HepG2 (cell line): ENCODE results near the gene TRPT1. TPM values are rescaled to one million over a fixed set of nuclear protein-coding genes. Genes with fewer than 3 reads are reported as not detected.

Source experiments
- CBX2 ChIP-seq, 2 experiments: fragments of 200-600 bp in 1 of 2; sonication (generic); formaldehyde crosslinking in 1 of 2; IDR thresholded peaks; 2 replicates each; pipeline versions ENCODE4 v1.7.0 to v1.8.1; 2018 to 2022; ENCODE audit warnings: low read depth in 2 of 2, low read length in 1 of 2, mild to moderate bottlenecking in 1 of 2, missing genetic modification reagents in 1 of 2
- FOSL1 ChIP-seq: sonication (generic); formaldehyde crosslinking; IDR thresholded peaks from 2 replicates; pipeline ENCODE4 v1.9.0; 2021; ENCODE audit warnings: missing genetic modification reagents, borderline replicate concordance
- HNRNPLL ChIP-seq: fragments of 200-400 bp; formaldehyde crosslinking; IDR thresholded peaks from 2 replicates; pipeline ENCODE4 v1.6.1; 2017; ENCODE audit warnings: mild to moderate bottlenecking, low read depth, low read length; ENCODE audit not compliant: poor library complexity, severe bottlenecking
- NFIC ChIP-seq: IDR thresholded peaks from 2 replicates; pipeline ENCODE4 v1.6.1; 2012; ENCODE audit warnings: mild to moderate bottlenecking, low read length, inconsistent platforms
- NPAS2 ChIP-seq: sonication (generic); formaldehyde crosslinking; IDR thresholded peaks from 2 replicates; pipeline ENCODE4 v1.8.0; 2022; ENCODE audit warnings: mild to moderate bottlenecking, missing genetic modification reagents, borderline replicate concordance
- PRMT3 ChIP-seq: sonication (generic); formaldehyde crosslinking; IDR thresholded peaks from 2 replicates; pipeline ENCODE4 v1.8.1; 2022; ENCODE audit warnings: low read depth, mild to moderate bottlenecking, moderate library complexity, missing genetic modification reagents, borderline replicate concordance
- SAP130 ChIP-seq: IDR thresholded peaks from 2 replicates; pipeline ENCODE4 v1.6.1; 2016; ENCODE audit warnings: low read depth
- SIX4 ChIP-seq: sonication (generic); formaldehyde crosslinking; IDR thresholded peaks from 2 replicates; pipeline ENCODE4 v1.4.0; 2020; ENCODE audit warnings: missing genetic modification reagents
- SKI ChIP-seq: fragments of 450-650 bp; IDR thresholded peaks from one replicate; pipeline ENCODE4 v1.6.1; 2018; ENCODE audit warnings: mild to moderate bottlenecking; ENCODE audit not compliant: partially characterized antibody
- SMARCC2 ChIP-seq: fragments of 450-650 bp; IDR thresholded peaks from 2 replicates; pipeline ENCODE4 v1.6.1; 2017; ENCODE audit warnings: antibody characterized with exemption, mild to moderate bottlenecking
- ZNF101 ChIP-seq: sonication (generic); formaldehyde crosslinking; IDR thresholded peaks from 2 replicates; pipeline ENCODE4 v1.4.0; 2020; ENCODE audit warnings: mild to moderate bottlenecking, low read depth, missing genetic modification reagents, borderline replicate concordance
- ZNF550 ChIP-seq: sonication (generic); formaldehyde crosslinking; IDR thresholded peaks from 2 replicates; pipeline ENCODE4 v1.4.0; 2020; ENCODE audit warnings: mild to moderate bottlenecking, missing genetic modification reagents, borderline replicate concordance
- ZNF674 ChIP-seq: sonication (generic); formaldehyde crosslinking; IDR thresholded peaks from 2 replicates; pipeline ENCODE4 v1.5.0; 2020; ENCODE audit warnings: low read depth, mild to moderate bottlenecking, missing genetic modification reagents
- polyA plus RNA-seq, 8 experiments: library from polyadenylated mRNA; depleted of rRNA in 3 of 8; stranded (reverse) in 7 of 8; unstranded in 1 of 8; fragments of >200 nt; fragmentation: Illumina TruSeq in 4 of 8; extraction: Trizol in 4 of 8; gene quantifications; 2 replicates each; pipeline versions ENCODE4 v1.2.1 to v1.2.3, GENCODE V29; 2011 to 2016; ENCODE audit warnings: low read depth in 4 of 8, missing spikeins in 1 of 8, mixed read lengths in 1 of 8; ENCODE audit not compliant: insufficient read depth in 1 of 8
- total RNA-seq, 5 experiments: library from RNA; depleted of rRNA; stranded (reverse); fragments of >200 nt; fragmentation: Illumina TruSeq; extraction: Trizol; gene quantifications; 2 replicates each; pipeline ENCODE4 v1.2.3, GENCODE V29; 2016; ENCODE audit warnings: low read depth in 1 of 5
- TF ChIP-seq, protein P1 (sequence below): sonication (generic); formaldehyde crosslinking; IDR thresholded peaks from 2 replicates; pipeline ENCODE4 v1.4.0; 2020; ENCODE audit warnings: low read depth, mild to moderate bottlenecking, missing genetic modification reagents
- TF ChIP-seq, protein P2 (sequence below): sonication (generic); formaldehyde crosslinking; IDR thresholded peaks from 2 replicates; pipeline ENCODE4 v1.4.0; 2020; ENCODE audit warnings: missing genetic modification reagents
- TF ChIP-seq, protein P3 (sequence below): sonication (generic); formaldehyde crosslinking; IDR thresholded peaks from 2 replicates; pipeline ENCODE4 v1.8.0; 2022; ENCODE audit warnings: missing genetic modification reagents, mild to moderate bottlenecking, borderline replicate concordance
- TF ChIP-seq, protein P4 (sequence below): IDR thresholded peaks from 2 replicates; pipeline ENCODE4 v1.6.1; 2016; ENCODE audit warnings: low read depth, borderline replicate concordance
- TF ChIP-seq, protein P5 (sequence below): sonication (generic); formaldehyde crosslinking; conservative IDR thresholded peaks from 2 replicates; pipeline ENCODE4 v1.8.0; 2022; ENCODE audit warnings: low read depth, missing genetic modification reagents
- TF ChIP-seq, protein P6 (sequence below): sonication (generic); formaldehyde crosslinking; IDR thresholded peaks from 2 replicates; pipeline ENCODE4 v1.4.0; 2020; ENCODE audit warnings: mild to moderate bottlenecking, missing genetic modification reagents, borderline replicate concordance

TRPT1 gene
- total and polyA plus RNA-seq, 2 of the 13 experiments (the other 11 are each of a cell fraction or from before 2014, with no cell fraction given): 24.8 to 40.7 TPM

DNA sequence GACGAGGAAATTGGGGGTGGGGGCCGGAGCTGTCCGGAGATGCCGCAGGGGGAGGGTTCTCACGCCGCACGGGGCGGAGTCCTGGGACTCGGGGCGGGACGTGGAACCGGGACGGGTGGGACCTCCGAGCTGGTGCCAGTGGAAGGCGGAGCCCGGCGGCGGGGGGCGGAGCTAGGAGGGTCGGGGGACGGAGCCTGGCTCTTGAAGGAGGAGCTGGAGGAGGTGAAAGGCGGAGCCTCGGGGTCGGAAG lies 15.2 kb upstream of the TRPT1 start (continued):
- TF ChIP-seq ZNF674 (CRISPR knock-in tag) (no peak), PRMT3 (CRISPR knock-in tag) (no peak), NFIC (no peak), SAP130 (CRISPR knock-in tag) (no peak), CBX2 (IDR thresholded peaks at IDR 0.05; ENCODE audit: low read depth, low read length) (no peak), CBX2 (CRISPR knock-in tag; IDR thresholded peaks at IDR 0.05; ENCODE audit: low read depth) (no peak), SKI (no peak), FOSL1 (no peak), NPAS2 (CRISPR knock-in tag) (no peak), SMARCC2 (no peak), ZNF550 (no peak), HNRNPLL (peak; percentile 85), ZNF101 (CRISPR knock-in tag) (no peak), SIX4 (CRISPR knock-in tag) (no peak)
- TF ChIP-seq, protein P1, sequence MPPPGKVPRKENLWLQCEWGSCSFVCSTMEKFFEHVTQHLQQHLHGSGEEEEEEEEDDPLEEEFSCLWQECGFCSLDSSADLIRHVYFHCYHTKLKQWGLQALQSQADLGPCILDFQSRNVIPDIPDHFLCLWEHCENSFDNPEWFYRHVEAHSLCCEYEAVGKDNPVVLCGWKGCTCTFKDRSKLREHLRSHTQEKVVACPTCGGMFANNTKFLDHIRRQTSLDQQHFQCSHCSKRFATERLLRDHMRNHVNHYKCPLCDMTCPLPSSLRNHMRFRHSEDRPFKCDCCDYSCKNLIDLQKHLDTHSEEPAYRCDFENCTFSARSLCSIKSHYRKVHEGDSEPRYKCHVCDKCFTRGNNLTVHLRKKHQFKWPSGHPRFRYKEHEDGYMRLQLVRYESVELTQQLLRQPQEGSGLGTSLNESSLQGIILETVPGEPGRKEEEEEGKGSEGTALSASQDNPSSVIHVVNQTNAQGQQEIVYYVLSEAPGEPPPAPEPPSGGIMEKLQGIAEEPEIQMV: no peak
- TF ChIP-seq, protein P2, sequence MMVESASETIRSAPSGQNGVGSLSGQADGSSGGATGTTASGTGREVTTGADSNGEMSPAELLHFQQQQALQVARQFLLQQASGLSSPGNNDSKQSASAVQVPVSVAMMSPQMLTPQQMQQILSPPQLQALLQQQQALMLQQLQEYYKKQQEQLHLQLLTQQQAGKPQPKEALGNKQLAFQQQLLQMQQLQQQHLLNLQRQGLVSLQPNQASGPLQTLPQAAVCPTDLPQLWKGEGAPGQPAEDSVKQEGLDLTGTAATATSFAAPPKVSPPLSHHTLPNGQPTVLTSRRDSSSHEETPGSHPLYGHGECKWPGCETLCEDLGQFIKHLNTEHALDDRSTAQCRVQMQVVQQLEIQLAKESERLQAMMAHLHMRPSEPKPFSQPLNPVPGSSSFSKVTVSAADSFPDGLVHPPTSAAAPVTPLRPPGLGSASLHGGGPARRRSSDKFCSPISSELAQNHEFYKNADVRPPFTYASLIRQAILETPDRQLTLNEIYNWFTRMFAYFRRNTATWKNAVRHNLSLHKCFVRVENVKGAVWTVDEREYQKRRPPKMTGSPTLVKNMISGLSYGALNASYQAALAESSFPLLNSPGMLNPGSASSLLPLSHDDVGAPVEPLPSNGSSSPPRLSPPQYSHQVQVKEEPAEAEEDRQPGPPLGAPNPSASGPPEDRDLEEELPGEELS (CRISPR knock-in tag): no peak
- TF ChIP-seq, protein P3, sequence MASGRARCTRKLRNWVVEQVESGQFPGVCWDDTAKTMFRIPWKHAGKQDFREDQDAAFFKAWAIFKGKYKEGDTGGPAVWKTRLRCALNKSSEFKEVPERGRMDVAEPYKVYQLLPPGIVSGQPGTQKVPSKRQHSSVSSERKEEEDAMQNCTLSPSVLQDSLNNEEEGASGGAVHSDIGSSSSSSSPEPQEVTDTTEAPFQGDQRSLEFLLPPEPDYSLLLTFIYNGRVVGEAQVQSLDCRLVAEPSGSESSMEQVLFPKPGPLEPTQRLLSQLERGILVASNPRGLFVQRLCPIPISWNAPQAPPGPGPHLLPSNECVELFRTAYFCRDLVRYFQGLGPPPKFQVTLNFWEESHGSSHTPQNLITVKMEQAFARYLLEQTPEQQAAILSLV (CRISPR knock-in tag): no peak
- TF ChIP-seq, protein P4, sequence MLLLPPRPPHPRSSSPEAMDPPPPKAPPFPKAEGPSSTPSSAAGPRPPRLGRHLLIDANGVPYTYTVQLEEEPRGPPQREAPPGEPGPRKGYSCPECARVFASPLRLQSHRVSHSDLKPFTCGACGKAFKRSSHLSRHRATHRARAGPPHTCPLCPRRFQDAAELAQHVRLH (CRISPR knock-in tag): no peak
- TF ChIP-seq, protein P5, sequence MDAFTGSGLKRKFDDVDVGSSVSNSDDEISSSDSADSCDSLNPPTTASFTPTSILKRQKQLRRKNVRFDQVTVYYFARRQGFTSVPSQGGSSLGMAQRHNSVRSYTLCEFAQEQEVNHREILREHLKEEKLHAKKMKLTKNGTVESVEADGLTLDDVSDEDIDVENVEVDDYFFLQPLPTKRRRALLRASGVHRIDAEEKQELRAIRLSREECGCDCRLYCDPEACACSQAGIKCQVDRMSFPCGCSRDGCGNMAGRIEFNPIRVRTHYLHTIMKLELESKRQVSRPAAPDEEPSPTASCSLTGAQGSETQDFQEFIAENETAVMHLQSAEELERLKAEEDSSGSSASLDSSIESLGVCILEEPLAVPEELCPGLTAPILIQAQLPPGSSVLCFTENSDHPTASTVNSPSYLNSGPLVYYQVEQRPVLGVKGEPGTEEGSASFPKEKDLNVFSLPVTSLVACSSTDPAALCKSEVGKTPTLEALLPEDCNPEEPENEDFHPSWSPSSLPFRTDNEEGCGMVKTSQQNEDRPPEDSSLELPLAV: no peak
- TF ChIP-seq, protein P6, sequence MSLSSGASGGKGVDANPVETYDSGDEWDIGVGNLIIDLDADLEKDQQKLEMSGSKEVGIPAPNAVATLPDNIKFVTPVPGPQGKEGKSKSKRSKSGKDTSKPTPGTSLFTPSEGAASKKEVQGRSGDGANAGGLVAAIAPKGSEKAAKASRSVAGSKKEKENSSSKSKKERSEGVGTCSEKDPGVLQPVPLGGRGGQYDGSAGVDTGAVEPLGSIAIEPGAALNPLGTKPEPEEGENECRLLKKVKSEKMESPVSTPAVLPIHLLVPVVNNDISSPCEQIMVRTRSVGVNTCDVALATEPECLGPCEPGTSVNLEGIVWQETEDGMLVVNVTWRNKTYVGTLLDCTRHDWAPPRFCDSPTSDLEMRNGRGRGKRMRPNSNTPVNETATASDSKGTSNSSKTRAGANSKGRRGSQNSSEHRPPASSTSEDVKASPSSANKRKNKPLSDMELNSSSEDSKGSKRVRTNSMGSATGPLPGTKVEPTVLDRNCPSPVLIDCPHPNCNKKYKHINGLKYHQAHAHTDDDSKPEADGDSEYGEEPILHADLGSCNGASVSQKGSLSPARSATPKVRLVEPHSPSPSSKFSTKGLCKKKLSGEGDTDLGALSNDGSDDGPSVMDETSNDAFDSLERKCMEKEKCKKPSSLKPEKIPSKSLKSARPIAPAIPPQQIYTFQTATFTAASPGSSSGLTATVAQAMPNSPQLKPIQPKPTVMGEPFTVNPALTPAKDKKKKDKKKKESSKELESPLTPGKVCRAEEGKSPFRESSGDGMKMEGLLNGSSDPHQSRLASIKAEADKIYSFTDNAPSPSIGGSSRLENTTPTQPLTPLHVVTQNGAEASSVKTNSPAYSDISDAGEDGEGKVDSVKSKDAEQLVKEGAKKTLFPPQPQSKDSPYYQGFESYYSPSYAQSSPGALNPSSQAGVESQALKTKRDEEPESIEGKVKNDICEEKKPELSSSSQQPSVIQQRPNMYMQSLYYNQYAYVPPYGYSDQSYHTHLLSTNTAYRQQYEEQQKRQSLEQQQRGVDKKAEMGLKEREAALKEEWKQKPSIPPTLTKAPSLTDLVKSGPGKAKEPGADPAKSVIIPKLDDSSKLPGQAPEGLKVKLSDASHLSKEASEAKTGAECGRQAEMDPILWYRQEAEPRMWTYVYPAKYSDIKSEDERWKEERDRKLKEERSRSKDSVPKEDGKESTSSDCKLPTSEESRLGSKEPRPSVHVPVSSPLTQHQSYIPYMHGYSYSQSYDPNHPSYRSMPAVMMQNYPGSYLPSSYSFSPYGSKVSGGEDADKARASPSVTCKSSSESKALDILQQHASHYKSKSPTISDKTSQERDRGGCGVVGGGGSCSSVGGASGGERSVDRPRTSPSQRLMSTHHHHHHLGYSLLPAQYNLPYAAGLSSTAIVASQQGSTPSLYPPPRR (CRISPR knock-in tag): peak; percentile 5; the same call in 1 of the 2 replicates
